Measurements from ENCODE around the gene ZBTB7A.

GRCh38 chr19:4007021-4007835 lies 59.5 kb downstream of the ZBTB7A start, which contains the start of gene PIAS4:
- TF ChIP-seq CTCF (IDR thresholded peaks at IDR 0.05), result no peak
- TF ChIP-seq POLR2A (IDR thresholded peaks at IDR 0.05), result peak; percentile 72

Data from right lobe of liver (tissue), 4 donors.